Chondrocyte (in vitro differentiated cells): ENCODE data around the gene EPHB2. TPM values are rescaled to one million over a fixed set of nuclear protein-coding genes. Genes with fewer than 3 reads are reported as not detected.

Experiments
- DNase-seq: peaks from one replicate; pipeline ENCODE4 v3.0.0; 2021; ENCODE audit warnings: mixed read lengths, low spot score
- H3K27ac Mint-ChIP-seq: one replicate; pipeline ENCODE4 v1.8.0; 2021; ENCODE audit warnings: mild to moderate bottlenecking, moderate library complexity, mixed read lengths; ENCODE audit not compliant: unreplicated experiment
- H3K27me3 Mint-ChIP-seq: 2 replicates; pipeline ENCODE4 v1.8.0; 2021; ENCODE audit warnings: low read depth, mixed read lengths
- H3K36me3 Mint-ChIP-seq: 2 replicates; pipeline ENCODE4 v1.8.0; 2021; ENCODE audit warnings: low read depth, mixed read lengths
- H3K4me1 Mint-ChIP-seq: 2 replicates; pipeline ENCODE4 v1.8.0; 2021; ENCODE audit warnings: low read depth, mild to moderate bottlenecking, mixed read lengths
- H3K4me3 Mint-ChIP-seq: one replicate; pipeline ENCODE4 v1.8.0; 2021; ENCODE audit warnings: mild to moderate bottlenecking, moderate library complexity, mixed read lengths; ENCODE audit not compliant: unreplicated experiment
- H3K9me3 Mint-ChIP-seq: 2 replicates; pipeline ENCODE4 v1.8.0; 2021; ENCODE audit warnings: low read depth, mixed read lengths
- total RNA-seq: library from RNA; stranded (reverse); gene quantifications from 3 replicates; pipeline ENCODE4 v1.2.1, GENCODE V29; 2021
- TF ChIP-seq, protein P1 (sequence below): fragments of 200-600 bp; sonication (generic); IDR thresholded peaks from 2 replicates; pipeline ENCODE4 v1.5.0; 2021; ENCODE audit warnings: antibody characterized with exemption, mild to moderate bottlenecking, moderate library complexity

Gene EPHB2
- total RNA-seq, 1 donor from 2014 or later = 44.6 TPM

DNA sequence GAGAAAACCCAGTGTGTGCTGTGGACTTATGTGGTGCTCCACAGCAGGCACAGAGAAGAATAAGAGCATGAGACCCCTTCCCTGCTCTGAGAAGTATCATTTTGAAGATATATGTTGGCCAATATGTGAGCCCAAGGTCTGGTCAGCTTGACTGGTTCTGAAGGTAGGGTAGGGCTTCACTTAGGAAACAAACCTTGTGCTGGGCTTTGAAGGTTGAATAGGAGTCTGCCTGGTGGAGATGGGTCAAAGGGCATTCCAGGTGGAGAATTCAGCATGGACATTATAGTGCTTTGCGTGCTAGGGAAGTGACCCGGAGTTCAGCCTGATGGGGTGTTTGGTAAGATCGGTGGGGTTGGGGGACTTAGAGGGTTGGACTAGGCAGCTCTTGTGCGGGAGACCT is 99.1 kb downstream of the EPHB2 start:
- no peak overlapping the region for H3K27ac Mint-ChIP-seq
- no peaks in the 10 kb centered on the region for H3K9me3 Mint-ChIP-seq
- DNase-seq = no peak
- H3K27me3 Mint-ChIP-seq = no peaks in the 10 kb centered on the region
- peaks cover 4% of the 10 kb centered on the region for H3K36me3 Mint-ChIP-seq
- H3K4me3 Mint-ChIP-seq = no peak overlapping the region
- peaks cover 12% of the 10 kb centered on the region for H3K4me1 Mint-ChIP-seq
- TF ChIP-seq, protein P1, sequence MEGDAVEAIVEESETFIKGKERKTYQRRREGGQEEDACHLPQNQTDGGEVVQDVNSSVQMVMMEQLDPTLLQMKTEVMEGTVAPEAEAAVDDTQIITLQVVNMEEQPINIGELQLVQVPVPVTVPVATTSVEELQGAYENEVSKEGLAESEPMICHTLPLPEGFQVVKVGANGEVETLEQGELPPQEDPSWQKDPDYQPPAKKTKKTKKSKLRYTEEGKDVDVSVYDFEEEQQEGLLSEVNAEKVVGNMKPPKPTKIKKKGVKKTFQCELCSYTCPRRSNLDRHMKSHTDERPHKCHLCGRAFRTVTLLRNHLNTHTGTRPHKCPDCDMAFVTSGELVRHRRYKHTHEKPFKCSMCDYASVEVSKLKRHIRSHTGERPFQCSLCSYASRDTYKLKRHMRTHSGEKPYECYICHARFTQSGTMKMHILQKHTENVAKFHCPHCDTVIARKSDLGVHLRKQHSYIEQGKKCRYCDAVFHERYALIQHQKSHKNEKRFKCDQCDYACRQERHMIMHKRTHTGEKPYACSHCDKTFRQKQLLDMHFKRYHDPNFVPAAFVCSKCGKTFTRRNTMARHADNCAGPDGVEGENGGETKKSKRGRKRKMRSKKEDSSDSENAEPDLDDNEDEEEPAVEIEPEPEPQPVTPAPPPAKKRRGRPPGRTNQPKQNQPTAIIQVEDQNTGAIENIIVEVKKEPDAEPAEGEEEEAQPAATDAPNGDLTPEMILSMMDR = no peak

DNA sequence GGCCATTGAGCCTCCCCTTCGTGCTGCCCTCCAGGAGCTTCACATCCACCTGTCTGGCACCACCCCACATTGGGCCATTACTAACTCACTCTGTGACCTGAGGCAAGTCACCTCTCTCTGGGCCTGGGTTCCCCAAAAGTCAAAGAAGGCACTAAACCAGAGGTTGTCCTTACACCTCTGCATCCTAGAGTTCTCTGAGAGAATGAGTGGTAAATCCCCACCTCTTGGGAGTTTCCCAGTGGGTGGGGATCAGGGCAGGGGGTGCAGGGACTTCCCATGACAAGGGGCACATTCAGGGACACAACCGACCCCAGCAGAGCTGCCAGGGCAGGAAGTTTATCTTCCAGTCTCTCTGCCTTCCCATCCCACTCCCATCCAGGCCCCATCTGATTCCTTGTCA is 99.7 kb downstream of the EPHB2 start:
- Mint-ChIP-seq H3K9me3 (no peaks in the 10 kb centered on the region), H3K27ac (no peak overlapping the region), H3K36me3 (peaks cover 4% of the 10 kb centered on the region), H3K27me3 (no peaks in the 10 kb centered on the region), H3K4me3 (no peak overlapping the region), H3K4me1 (peaks cover 12% of the 10 kb centered on the region)
- DNase-seq = no peak
- TF ChIP-seq, protein P1 = no peak

DNA sequence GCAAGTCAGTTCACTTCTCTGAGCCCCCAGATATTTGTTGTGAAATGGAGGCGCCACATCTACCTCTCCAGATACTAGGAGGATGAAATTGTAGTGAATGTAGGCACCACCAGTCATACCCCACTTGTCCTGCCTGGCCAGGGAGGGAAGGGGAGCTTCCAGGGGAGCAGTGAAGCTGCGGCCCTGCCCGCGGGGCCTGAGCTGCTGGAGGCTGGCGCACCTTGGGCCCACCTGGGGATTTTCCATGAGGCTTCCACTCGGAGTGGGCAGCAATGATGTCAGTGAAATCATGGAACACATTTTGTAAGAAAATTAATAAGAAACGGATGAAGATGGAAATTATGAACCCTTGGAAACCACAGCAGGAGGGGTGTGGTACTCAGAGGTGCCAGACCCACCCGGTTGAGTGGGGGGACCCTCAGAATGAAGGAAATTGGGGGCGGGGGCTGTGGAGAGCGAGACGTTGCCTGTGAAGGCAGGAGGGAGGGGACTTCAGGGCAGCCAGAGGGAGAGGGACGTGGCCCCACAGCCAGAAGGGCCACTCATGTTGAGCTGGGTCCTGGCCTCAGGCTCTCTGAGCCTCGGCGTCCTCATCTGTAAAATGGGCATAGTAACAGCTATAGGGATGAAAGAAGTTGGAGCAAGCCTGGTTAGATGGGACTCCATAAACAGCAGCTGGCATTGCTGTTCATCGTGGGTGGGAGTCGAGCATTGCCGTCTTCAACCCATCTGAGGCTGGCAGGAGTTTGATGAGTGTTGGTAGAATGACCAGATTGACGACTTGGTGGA is 101.6 kb downstream of the EPHB2 start:
- H3K4me1 Mint-ChIP-seq = peaks cover 12% of the 10 kb centered on the region
- H3K9me3 Mint-ChIP-seq = no peaks in the 10 kb centered on the region
- H3K4me3 Mint-ChIP-seq = no peak overlapping the region
- TF ChIP-seq, protein P1 = no peak
- H3K36me3 Mint-ChIP-seq = peaks cover 4% of the 10 kb centered on the region
- H3K27ac Mint-ChIP-seq = no peak overlapping the region
- DNase-seq = peak; percentile 56
- no peaks in the 10 kb centered on the region for H3K27me3 Mint-ChIP-seq

DNA sequence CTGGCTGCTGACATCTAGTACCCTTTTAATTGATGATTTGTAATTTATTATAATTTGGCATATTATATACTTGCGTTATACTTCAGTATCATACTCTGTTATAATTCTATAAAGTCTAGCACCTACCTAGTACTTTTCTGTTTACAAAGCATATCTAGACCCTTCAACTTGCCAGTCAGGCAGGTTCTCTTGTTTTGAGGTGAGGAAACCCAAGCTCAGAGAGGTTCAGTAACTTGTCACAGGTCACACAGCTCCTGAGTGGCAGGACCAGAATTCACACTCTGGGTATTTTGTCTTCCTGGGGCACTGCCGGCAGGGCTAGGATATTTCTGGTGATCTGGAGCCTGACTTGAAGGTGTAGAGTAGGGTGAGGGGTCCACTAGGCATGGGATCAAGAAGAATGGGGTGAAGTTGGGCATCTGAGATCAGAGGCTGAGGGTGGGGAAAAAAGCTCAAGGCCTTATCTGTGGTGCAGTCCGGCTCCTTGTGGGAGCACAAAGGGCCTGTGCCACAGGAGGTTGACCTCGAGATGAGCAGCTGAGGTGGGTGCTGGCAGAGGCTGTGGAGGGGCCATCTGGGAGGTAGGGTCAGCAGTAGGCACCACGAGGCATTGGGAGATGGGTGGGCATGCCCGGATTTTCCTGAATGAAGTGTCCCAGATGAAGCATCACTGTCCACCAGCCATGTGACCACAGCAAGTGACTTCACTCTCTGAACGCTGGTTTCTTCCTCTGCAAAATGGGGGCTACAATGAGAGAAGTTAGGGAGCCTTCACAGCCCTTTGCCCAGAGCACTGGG is 102.6 kb downstream of the EPHB2 start:
- peak; percentile 69 for DNase-seq
- TF ChIP-seq, protein P1 = no peak
- Mint-ChIP-seq H3K4me1 (peaks cover 11% of the 10 kb centered on the region), H3K36me3 (peaks cover 4% of the 10 kb centered on the region), H3K27ac (no peak overlapping the region), H3K4me3 (no peak overlapping the region), H3K9me3 (no peaks in the 10 kb centered on the region), H3K27me3 (no peaks in the 10 kb centered on the region)

DNA sequence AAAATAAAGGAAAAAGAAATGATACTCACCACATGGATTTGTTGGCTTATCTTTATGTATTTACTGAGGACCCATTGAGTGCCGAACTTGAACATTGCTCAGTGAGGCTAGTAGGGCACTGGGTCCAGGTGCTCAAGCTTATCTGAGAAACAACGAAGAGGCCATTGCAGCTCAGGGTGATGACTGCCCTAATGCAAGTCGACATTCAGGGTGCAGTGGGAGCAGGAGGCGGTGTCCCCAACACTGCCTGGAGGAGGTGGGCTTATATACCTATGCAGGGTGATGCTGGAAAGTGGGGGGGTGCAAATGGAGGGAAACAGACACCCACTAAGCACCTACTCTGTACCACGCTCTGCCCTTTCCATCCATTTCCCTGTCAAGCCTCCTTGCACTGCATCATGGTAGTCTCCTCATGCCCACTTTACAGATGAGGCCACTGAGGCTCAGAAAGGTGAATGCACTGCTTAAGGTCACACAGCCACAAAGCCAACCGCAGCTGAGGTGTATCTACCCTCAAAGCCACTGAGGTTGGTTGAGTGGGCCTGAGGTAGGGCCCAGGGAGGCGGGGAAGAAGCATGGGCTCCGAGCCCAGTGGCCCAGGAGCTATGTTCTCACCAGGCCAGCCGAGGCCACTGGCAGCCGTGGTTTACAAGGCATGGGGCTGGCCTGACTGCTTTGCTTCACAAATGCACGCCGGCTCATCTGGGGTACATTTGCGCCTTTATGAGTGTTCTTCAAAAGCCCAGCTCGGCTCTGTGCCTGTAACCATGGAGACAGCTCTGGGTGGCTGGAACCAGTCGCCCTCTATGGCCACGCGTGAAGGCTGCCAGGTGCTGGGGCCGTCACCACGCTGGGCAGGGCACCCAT is 103.8 kb downstream of the EPHB2 start:
- H3K36me3 Mint-ChIP-seq = peaks cover 4% of the 10 kb centered on the region
- H3K4me1 Mint-ChIP-seq = no peaks in the 10 kb centered on the region
- TF ChIP-seq, protein P1 = no peak
- no peak overlapping the region for H3K4me3 Mint-ChIP-seq
- DNase-seq = peak; percentile 66
- no peaks in the 10 kb centered on the region for H3K27me3 Mint-ChIP-seq
- no peak overlapping the region for H3K27ac Mint-ChIP-seq
- H3K9me3 Mint-ChIP-seq = no peaks in the 10 kb centered on the region
